HG02852 (cell line): ENCODE measurements around the gene CSNK1A1.
"Not testable (repeated sequence)": the region's sequence is repeated elsewhere in the genome, so short reads cannot be mapped to it uniquely, and the experiment has no call there.

Experiments used
- ATAC-seq: cut with Tn5 transposase; IDR thresholded peaks from one replicate; pipeline ENCODE4 v1.9.1; 2021; ENCODE audit warnings: mild to moderate bottlenecking, moderate library complexity; ENCODE audit not compliant: unreplicated experiment

CSNK1A1 gene

DNA sequence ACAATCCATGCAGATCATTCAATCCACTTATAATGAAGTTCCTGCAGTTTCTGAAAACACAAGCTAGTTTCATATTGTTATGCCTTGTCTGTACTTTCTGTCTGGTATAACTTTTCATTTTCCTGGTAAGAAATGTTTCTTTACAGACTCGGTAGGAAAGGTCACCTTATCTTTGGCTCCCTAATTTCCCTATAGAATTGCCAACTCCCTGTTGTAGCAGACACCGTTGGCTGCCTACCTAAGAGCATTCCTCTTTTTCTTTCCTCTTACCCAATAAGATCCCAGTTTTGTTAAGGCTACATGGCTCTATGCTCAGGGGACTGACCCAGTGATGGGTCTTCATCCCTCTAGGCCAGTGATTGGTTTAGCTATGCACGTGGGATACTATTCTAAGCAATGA, 23.9 kb upstream of the CSNK1A1 start:
- ATAC-seq, result no peak

DNA sequence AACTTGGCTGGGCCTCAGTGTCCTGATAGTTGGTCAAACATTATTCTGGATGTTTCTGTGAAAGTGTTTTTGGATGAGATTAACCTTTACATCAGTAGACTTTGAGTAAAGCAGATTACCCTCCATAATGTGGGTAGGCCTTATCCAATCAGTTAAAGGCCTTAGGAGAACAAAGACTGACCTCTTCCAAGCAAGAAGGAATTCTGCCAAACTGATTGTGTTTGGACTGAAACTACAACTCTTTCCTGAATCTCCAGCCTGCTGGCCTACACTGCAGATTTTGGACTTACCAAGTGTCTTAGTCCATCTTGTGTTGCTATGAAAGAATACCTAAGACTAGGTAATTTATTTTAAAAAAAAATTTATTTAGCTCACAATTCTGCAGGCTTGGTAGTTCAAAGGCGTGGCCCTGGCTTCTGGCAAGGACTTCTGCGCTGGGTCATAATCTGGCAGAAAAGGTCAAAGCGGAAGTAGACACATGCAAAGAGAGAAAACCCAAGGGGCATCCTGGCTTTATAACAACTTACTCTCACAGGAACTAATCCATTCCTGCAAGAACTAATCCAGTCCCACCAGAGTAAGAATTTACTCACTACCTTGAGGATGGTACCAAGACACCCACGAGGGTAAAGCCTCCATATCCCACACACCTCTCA, 21.5 kb upstream of the CSNK1A1 start:
- no peak for ATAC-seq

DNA sequence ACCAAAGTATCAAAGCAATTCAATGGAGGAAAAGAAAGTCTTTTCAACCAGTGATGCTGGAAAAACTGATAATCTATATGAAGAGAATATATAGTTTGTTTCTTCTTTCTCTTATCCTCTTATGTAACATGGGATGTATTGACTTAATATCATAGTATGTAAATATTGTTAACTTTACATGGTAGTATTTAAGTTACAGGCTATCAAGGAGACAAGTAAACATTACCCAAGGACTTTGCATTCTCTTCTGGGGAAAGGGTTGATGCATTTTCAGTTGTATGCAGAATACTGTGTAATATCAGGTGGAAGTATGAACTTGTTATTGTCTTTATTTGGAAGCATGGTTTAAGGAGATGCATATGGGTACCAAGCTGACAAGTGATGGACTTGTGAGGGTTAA, 20.9 kb upstream of the CSNK1A1 start:
- ATAC-seq, result no peak

DNA sequence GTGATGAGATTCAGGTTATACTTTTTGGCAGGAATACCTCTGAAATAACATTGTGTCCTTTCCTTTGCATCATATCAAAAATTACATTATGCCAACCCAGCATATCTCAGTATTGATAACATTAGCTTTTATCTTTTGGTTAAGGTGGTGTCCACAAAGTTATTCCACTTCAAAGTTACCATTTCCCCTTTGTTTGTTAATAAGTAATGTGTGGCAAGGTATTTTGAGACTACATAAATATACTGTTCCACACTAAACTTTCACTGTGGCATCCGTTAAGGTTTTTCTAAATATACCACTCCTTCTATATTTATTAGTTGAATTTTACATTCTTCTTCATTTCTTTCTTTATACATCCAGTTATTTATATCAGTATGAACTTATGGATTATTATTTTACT, 16.0 kb upstream of the CSNK1A1 start:
- no peak for ATAC-seq

DNA sequence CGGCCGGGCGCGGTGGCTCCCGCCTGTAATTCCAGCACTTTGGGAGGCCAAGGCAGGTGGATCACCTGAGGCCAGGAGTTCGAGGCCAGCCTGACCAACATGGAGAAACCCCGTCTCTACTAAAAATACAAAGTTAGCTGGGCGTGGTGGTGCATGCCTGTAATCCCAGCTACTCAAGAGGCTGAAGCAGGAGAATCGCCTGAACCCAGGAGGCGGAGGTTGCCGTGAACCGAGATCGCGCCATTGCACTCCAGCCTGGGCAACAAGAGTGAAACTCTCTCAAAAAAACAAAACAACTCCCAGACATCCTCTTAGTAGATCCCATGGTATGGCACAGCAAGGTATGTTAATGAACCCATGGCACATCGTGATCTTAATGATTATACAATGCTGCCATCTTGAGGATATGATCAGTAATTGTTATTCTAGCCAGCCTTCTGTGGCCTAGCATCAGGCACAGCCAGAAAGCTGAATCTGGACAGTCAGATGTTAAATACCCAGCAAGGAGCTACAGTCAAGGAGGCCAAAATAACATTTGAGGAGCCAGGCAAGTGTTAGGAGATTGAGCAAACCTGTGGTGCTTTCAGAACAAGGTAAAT, 13.4 kb upstream of the CSNK1A1 start:
- peak; percentile 90 for ATAC-seq

DNA sequence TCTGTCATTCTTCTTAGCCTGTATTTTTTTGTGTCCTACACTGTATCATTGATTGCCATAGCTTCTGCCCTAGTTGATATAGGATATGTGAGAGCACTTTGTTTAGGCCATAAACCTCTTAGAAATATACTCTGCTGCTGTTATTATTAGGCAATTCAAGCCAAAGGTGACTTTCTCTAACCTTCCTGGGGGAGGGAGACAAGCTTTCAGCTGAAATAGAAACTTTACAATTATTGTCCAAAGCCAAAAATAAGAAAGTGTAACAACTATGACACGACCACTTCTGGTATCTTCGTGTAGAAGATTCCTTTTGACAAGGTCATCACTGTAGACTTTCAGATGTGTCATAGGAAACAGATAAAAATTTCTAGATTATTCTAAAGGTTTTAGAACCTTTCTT, 12.2 kb upstream of the CSNK1A1 start:
- ATAC-seq, result no peak

DNA sequence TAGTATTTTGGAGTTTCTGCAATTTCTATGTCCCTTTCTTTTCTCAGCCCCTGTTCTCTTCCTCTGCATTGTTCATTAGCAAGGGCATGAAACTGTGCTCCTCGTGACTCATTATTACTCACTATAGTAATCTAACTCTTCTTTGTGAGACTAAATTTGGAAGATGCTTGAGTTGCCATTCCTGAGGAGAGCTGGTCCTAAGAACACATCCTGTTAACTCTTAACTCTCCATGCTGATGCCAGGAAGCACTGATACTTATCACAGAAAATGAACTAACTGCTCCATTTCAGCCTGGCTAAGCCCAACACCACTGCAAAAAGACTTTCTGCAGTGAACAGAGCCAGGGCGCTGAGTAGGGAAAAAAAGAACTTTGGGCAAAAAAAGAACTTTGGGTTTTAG, 10.6 kb upstream of the CSNK1A1 start:
- ATAC-seq, result no peak

DNA sequence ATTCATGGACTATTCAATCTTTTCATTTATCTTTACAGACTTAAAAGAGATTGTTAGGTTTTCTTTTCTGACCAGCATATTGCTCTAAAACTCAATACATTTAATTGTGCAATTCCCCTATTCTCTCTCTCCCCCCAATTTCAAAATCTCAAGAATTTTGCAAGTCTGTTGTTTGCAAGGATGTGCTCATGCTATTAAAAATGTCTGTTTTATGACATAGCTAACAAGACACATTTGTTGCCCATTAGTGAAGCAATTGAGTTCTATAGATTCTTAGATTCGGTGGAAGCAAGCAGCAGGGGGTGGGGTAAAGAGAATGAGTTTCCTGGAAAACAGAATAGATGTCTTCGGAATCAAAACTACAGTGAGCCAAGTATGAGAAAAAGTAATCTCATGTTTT, 8.5 kb upstream of the CSNK1A1 start:
- ATAC-seq, result no peak

DNA sequence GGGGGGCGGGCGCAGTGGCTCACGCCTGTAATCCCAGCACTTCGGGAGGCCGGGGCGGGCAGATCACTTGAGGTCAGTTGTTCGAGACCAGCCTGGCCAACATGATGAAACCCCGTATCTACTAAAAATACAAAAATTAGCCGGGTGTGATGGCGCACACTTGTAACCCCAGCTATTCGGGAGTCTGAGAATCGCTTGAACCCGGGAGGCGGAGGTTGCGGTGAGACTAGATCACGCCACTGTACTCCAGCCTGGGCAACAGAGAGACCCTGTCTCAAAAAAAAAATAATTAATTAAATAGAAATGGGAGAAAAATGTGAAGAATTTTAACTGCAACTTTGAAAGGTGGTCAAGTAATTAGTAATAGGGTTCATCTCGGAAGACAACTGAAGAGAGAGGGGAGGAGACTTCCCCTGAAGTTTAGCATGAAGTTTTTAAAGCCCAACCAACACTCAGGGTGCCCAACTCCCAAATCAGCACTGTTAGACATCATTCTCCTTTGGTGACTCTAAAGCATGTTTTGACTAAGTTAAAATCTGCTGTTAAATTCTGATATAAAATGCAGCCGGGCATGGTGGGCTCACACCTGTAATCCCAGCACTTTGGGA, 1.4 kb upstream of the CSNK1A1 start:
- no peak for ATAC-seq

DNA sequence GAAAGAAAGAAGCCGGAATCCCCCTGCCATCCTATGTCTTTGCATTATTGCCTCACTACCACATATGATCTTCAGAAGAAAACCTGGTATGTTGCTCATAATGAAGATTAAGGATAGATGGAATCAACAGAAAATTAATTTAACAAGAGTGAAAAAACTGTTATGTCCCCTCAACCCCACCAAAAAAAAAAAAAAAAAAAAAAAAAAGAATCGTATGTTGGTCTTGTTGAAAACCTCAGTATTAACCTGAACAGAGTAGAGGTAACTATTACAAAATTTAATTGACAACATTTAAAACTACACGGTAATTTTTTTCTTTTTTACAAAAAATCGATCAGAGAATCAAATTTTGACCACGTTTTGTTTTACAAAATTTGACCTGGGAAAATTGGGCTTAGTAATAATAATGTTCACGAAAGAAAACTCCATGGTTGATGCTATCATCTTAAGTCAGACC, 827 bp upstream of the CSNK1A1 start:
- no peak for ATAC-seq

DNA sequence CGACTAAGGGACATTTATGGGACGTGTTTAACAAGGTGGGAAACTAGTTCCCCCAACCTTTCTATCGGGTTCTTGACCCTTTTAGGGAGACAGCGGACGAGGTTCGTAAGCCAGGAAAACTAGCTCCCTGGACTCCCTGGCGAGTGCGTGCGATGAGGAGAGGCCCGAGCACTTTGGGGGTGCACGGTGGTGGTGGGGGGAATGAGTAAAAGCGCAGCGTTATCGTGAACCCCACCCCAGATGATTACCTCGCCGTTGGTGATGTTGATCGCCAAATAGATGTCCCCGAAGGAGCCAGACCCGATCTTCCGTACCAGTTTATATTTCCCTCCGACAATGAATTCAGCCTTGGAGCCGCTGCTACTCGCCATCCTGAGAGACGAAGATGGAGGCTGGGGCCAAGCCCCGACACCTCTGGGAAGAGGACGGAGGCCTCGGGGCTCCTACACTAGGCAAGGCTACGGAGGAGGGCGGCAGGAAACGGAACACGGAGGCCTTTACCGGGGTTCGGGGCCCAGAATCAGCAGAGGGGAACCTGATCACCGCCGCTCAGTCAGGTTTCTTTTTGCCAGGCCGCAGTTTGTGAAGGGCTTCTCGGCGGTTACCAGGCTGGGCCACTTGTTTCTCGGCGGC, 529 bp downstream of the CSNK1A1 start:
- peak; percentile 5 for ATAC-seq

DNA sequence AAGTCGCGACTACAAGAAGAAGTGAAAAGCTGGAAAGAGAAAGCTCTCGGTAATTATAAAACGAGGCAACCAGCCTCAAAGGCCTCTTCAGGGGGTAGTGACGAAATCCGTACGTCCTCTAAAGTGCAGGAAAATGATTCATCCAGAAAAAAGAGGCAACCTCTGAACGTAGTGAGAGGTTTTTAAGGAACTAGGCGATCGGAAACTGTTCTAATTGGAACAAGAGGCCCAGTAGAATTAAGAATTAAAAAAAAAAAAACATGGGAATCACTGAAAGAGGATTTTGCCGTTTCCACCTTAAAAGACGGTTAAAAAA, 1.0 kb downstream of the CSNK1A1 start:
- no peak for ATAC-seq

DNA sequence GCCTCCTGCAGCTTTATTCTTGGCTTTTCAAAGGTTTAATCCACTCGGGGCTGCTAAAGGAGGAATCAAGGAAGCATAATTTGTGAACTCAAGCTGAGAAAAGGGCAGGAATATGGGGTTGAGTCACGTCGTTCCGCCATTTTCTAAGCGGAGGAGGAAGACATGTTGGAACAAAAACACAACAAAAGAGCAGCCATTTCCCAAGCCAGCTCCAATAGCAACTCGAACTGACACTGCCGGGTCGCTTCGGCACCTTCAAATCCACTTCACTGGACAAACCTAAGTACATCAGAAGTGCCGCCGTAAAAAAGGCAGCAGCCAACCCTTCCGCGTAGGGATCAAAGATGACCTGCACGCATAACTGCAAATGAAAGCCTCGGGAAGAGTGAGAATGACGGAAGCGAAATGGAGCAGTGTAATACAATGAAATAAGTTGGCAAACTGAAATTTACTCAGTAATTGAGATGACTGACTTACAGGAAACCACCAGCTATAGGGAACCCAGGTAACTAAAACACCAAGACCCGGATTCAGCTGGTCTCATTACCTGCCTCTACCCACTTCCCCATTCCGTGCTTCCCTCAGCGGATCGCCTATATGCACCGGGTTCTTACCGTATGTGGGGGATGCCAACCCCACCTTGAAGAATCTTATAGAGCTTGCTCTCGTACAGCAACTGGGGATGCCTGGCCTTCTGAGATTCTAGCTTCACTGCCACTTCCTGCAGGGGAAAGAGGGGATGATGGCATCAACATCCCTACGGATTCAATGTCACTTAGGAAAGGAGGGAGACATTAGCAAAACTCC, 1.6 kb downstream of the CSNK1A1 start:
- ATAC-seq, result peak; percentile 31

DNA sequence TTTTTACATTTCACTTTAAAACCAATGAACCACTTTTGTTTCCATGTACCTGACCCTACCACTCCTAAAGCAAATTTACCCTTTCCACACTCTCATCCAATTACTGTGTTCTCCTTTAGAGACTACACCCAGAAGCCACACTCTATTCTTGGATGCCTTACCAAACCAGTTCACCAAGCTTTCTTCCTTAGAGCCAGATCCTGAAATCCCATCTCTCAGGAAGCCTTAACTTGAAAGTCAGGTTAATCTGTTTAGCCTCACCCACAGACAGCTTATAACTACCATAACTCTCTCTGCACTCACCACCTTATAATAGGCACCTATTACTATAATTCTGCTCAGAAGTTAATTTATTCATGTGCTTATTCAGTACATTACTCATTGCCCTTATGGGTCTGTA, 4.3 kb downstream of the CSNK1A1 start:
- no peak for ATAC-seq

DNA sequence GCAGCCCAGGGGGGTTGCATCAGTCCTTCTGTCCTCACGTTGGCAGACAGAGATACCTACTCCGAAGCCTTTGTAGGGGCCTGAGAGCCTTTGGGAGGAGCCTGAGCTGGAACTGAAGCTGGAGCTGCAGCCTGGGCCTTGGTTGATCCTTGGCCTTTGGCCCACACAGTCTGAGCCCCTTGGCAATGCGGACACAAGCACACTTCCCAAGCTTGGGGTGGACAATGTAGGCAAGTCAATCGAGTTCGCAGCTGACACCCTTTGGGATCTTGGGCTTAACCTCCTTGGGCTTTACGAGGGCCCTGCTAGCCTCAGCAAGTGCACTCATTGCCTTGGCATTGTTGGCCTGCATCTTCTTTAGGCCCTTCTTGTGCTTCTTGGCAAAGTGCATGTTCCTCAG, 5.9 kb downstream of the CSNK1A1 start:
- no peak for ATAC-seq

DNA sequence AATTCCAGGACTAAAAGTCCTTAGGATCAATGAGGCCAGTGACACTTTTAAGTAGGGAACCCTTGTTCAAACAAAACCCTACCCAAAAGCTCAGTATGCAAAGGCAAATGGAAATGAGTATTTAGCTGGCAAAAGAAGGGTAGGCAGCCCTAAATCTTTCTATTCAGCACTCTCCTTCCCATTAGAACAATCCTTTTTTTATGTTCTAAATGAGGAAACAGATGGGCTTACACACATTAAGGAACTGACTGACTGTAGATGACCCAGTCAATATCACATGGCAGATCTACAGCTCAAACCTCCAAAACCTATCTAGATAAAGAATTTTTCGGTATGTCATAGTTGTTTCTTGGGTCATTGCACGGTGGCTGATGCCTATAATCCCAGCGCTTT, 7.2 kb downstream of the CSNK1A1 start:
- ATAC-seq, result no peak

DNA sequence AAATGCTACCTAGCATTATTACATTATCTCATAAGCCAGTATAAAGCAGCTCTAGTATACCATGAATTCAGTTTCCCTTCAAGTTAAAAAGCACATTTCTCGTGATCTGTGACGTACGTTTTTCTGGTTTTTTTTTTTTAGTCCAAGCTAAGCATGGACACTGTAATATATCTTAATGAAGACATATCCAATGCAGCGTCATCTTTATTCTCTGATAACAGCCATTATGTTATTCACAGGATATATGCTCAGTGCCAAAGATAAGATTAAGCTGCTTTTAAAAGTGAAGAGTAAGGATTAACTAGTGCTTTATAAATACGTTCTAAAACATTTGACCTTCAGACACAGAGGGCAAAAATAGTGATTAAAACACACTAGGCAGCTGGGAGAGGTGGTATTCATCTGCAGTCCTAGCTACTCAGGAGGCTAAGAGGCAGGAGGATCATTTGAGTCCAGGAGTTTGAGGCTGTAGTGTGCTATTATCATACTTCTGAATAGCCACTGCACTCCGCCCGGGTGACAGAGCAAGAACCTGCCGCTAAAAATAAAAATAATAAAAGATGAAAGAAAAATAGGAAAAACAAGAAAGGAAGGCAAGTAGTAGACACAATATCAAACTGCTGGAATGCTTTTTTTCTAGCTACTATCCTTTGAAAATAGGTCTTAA, 7.7 kb downstream of the CSNK1A1 start:
- no peak for ATAC-seq

DNA sequence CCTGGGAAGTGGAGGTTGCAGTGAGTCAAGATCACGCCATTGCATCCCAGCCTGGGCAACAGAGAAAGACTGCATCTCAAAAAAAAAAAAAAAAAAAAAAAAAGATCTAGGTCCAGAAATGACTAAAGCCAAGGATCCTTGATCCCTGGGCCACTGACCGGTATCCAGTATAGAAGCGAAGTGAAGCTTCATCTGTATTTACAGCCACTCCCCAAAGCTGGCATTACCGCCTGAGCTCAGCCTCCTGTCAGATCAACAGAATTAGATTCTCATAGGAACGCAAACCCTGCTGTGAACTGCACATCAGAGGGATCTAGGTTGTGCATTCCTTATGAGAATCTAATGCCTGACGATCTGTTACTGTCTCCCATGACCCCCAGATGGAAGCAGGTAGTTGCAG, 9.3 kb downstream of the CSNK1A1 start:
- ATAC-seq, result no peak

DNA sequence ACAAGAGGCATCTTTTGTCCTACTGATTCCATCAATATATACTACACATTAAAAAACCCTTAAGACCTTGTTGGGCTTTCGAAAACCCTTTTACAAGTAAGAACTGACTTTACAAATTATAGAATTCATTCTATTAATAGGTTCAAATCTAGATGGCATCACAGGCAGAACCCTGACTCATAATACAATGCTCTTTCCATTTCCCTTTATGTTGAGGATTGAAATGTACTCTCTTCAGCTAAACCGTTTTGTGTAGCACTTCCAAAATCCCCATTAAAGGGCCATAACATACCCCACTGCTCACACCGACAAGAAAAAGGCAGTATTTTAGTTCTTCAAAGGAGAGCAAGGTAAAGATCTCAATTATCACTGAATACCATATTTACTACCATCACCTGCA, 11.2 kb downstream of the CSNK1A1 start:
- no peak for ATAC-seq

DNA sequence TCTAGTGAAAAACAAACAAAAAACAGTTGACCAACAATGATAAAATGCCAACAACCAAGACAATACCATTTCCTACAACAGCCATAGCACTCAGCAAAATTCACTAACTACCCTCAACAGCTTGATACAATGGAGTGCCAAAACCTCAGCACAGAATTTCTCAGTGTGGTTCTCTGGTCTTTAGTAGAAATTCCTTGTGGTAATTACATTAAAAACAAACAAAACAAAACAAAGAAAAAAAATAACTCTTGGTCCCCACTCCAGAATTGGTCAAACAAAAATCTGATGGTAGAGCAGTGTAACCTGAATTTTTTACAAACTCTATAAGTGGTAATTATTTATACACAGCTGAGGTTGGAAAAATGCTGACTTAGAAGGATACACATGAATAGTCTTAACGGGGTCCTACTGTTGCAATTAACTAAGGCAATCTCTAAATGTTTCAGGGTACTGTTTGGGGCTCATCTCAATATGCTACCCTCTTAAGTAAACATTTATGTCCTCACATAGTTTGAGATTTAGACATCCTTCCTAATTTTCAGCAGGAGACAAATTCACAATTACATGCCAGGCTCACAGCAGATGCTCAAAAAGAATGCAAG, 13.8 kb downstream of the CSNK1A1 start:
- no peak for ATAC-seq

DNA sequence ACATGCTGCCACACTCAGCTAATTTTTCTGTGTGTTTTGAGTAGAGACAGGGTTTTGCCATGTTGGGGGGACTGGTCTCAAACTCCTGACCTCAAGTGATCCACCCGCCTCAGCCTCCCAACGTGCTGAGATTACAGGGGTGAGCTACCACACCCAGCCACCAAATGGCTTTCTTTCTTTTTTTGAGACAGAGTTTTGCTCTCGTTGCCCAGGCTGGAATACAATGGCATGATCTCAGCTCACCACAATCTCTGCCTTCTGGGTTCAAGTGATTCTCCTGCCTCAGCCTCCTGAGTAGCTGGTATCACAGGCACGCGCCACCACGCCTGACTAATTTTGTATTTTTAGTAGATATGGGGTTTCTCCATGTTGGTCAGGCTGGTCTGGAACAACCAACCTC, 15.5 kb downstream of the CSNK1A1 start:
- ATAC-seq, result not testable (repeated sequence)
